Activated CD4-positive, alpha-beta memory T cell treated with anti-CD3 and anti-CD28 coated beads, Interleukin-2, amount 10 ng/mL, durations not matched to agents 7 days and 5 days (primary cell): ENCODE measurements around the gene UBA52. TPM values are rescaled to one million over a fixed set of nuclear protein-coding genes. Genes with fewer than 3 reads are reported as not detected.
A peak's percentile ranks its signal among the peaks of the same experiment; 100 is the strongest.

Source experiments
- CTCF ChIA-PET: fragments of 350-600 bp; sonication (Branson Sonifier 250); formaldehyde crosslinking; loops from one replicate; lab custom pipeline; 2021; ENCODE audit warnings: antibody characterized with exemption, inconsistent platforms; lab: Charles Lee
- POLR2A ChIA-PET: fragments of 350-600 bp; sonication (Branson Sonifier 250); formaldehyde crosslinking; loops from one replicate; lab custom pipeline; 2021; ENCODE audit warnings: antibody characterized with exemption; lab: Charles Lee
- DNase-seq: peaks from one replicate; pipeline ENCODE4 v3.0.0-alpha.2; 2020
- H3K27ac Mint-ChIP-seq: one replicate; pipeline ENCODE4 v1.8.0; 2021; ENCODE audit warnings: mild to moderate bottlenecking, mixed read lengths
- H3K27me3 Mint-ChIP-seq: one replicate; pipeline ENCODE4 v1.8.0; 2021; ENCODE audit warnings: mixed read lengths
- H3K36me3 Mint-ChIP-seq: one replicate; pipeline ENCODE4 v1.8.0; 2021; ENCODE audit warnings: low read depth, mixed read lengths
- H3K4me1 Mint-ChIP-seq: one replicate; pipeline ENCODE4 v1.8.0; 2021; ENCODE audit warnings: mixed read lengths
- H3K4me3 Mint-ChIP-seq: one replicate; pipeline ENCODE4 v1.8.0; 2021; ENCODE audit warnings: mild to moderate bottlenecking, mixed read lengths
- H3K9me3 Mint-ChIP-seq: one replicate; pipeline ENCODE4 v1.8.0; 2021; ENCODE audit warnings: mixed read lengths
- total RNA-seq, 2 experiments: library from RNA; stranded (reverse); gene quantifications; one replicate each; pipeline ENCODE4 v1.2.3, GENCODE V29; 2021

The UBA52 gene
- total RNA-seq, 2 experiments from 2014 or later: 1,374 to 1,409 TPM

GRCh38 chr19:18558604-18559003 lies 13.1 kb upstream of the UBA52 start:
- ChIA-PET CTCF (interaction anchor here (0.6 to 3.2 kb wide), 6 partner anchors 12 to 108 kb away, joined by 3 to 29 read pairs (median 6); partner anchors contain the start of genes ELL and UBA52), POLR2A (interaction anchor here (0.6 to 6.0 kb wide), 13 partner anchors 12 to 361 kb away, joined by 3 to 137 read pairs (median 7); partner anchors contain the start of genes COPE, DDX49, ELL and FKBP8)
- DNase-seq: no peak
- H3K4me3 Mint-ChIP-seq: peak overlapping the region; percentile 95
- peaks cover 33% of the 10 kb centered on the region for H3K36me3 Mint-ChIP-seq
- peaks cover 22% of the 10 kb centered on the region for H3K4me1 Mint-ChIP-seq
- H3K9me3 Mint-ChIP-seq: no peaks in the 10 kb centered on the region
- H3K27me3 Mint-ChIP-seq: no peaks in the 10 kb centered on the region
- peak overlapping the region; percentile 86 for H3K27ac Mint-ChIP-seq

GRCh38 chr19:18559685-18560084 lies 12.0 kb upstream of the UBA52 start:
- Mint-ChIP-seq H3K27ac (peak overlapping the region; percentile 86), H3K27me3 (no peaks in the 10 kb centered on the region), H3K4me3 (peak overlapping the region; percentile 95), H3K36me3 (peaks cover 41% of the 10 kb centered on the region), H3K9me3 (no peaks in the 10 kb centered on the region), H3K4me1 (peaks cover 22% of the 10 kb centered on the region)
- DNase-seq: no peak
- POLR2A ChIA-PET: interaction anchor here (0.8 to 6.0 kb wide), 4 partner anchors 11 to 63 kb away, joined by 3 to 137 read pairs (median 47); partner anchors contain the start of genes ELL, REX1BD and UBA52
- CTCF ChIA-PET: interaction anchor here (1.0 to 3.2 kb wide), 2 partner anchors 11 to 29 kb away, joined by 7 to 18 read pairs; partner anchors contain the start of genes REX1BD and UBA52

GRCh38 chr19:18562086-18562485 lies 9.6 kb upstream of the UBA52 start:
- Mint-ChIP-seq H3K9me3 (no peaks in the 10 kb centered on the region), H3K4me3 (no peak overlapping the region), H3K27me3 (no peaks in the 10 kb centered on the region), H3K27ac (no peak overlapping the region), H3K4me1 (peaks cover 22% of the 10 kb centered on the region), H3K36me3 (peaks cover 59% of the 10 kb centered on the region)
- ChIA-PET CTCF (no interaction called here), POLR2A (no interaction called here)
- DNase-seq: no peak

- CTCF ChIA-PET: no interaction called here
- peaks cover 11% of the 10 kb centered on the region for H3K4me1 Mint-ChIP-seq
- no peaks in the 10 kb centered on the region for H3K9me3 Mint-ChIP-seq
- H3K27me3 Mint-ChIP-seq: no peaks in the 10 kb centered on the region
- H3K36me3 Mint-ChIP-seq: peaks cover 68% of the 10 kb centered on the region
- no peak overlapping the region for H3K4me3 Mint-ChIP-seq
- no peak for DNase-seq
- POLR2A ChIA-PET: interaction anchor here (1.3 to 7.8 kb wide), 2 partner anchors 9 to 46 kb away, joined by 3 to 137 read pairs; partner anchors contain the start of gene KXD1
- no peak overlapping the region for H3K27ac Mint-ChIP-seq
These were observed 4.7 kb upstream of the UBA52 start for GRCh38 chr19:18566953-18567352.

GRCh38 chr19:18568367-18568766 lies 3.3 kb upstream of the UBA52 start:
- ChIA-PET POLR2A (interaction anchor here (1.2 to 7.8 kb wide), 3 partner anchors 10 to 48 kb away, joined by 3 to 137 read pairs (median 3); partner anchors contain the start of gene KXD1), CTCF (no interaction called here)
- Mint-ChIP-seq H3K4me1 (peaks cover 23% of the 10 kb centered on the region), H3K4me3 (no peak overlapping the region), H3K27me3 (no peaks in the 10 kb centered on the region), H3K9me3 (no peaks in the 10 kb centered on the region), H3K27ac (no peak overlapping the region), H3K36me3 (peaks cover 71% of the 10 kb centered on the region)
- DNase-seq: no peak

GRCh38 chr19:18574691-18575291 lies 3.1 kb downstream of the UBA52 start:
- no peaks in the 10 kb centered on the region for H3K27me3 Mint-ChIP-seq
- peaks cover 42% of the 10 kb centered on the region for H3K4me1 Mint-ChIP-seq
- H3K36me3 Mint-ChIP-seq: peaks cover 66% of the 10 kb centered on the region
- no peak overlapping the region for H3K27ac Mint-ChIP-seq
- DNase-seq: no peak
- no peak overlapping the region for H3K4me3 Mint-ChIP-seq
- H3K9me3 Mint-ChIP-seq: no peaks in the 10 kb centered on the region
- CTCF ChIA-PET: no interaction called here
- POLR2A ChIA-PET: interaction anchor here (4.1 to 4.2 kb wide), 2 partner anchors 12 to 54 kb away, joined by 58 to 114 read pairs; partner anchors contain the start of genes ELL and REX1BD

GRCh38 chr19:18576383-18576782 lies 4.7 kb downstream of the UBA52 start:
- H3K4me3 Mint-ChIP-seq: no peak overlapping the region
- peaks cover 61% of the 10 kb centered on the region for H3K36me3 Mint-ChIP-seq
- H3K27me3 Mint-ChIP-seq: no peaks in the 10 kb centered on the region
- peaks cover 38% of the 10 kb centered on the region for H3K4me1 Mint-ChIP-seq
- no peak overlapping the region for H3K27ac Mint-ChIP-seq
- H3K9me3 Mint-ChIP-seq: no peaks in the 10 kb centered on the region
- DNase-seq: no peak
- POLR2A ChIA-PET: interaction anchor here (1.6 to 1.7 kb wide), 2 partner anchors 11 to 32 kb away, joined by 4 to 6 read pairs; partner anchors contain the start of gene FKBP8
- CTCF ChIA-PET: interaction anchor here (2.4 kb wide), 1 partner anchor 12 kb away, joined by 18 read pairs; the partner anchor contains the start of gene REX1BD

GRCh38 chr19:18577365-18577914 lies 5.8 kb downstream of the UBA52 start:
- H3K27ac Mint-ChIP-seq: no peak overlapping the region
- H3K36me3 Mint-ChIP-seq: peaks cover 54% of the 10 kb centered on the region
- H3K9me3 Mint-ChIP-seq: no peaks in the 10 kb centered on the region
- peaks cover 30% of the 10 kb centered on the region for H3K4me1 Mint-ChIP-seq
- H3K4me3 Mint-ChIP-seq: no peak overlapping the region
- H3K27me3 Mint-ChIP-seq: no peaks in the 10 kb centered on the region
- CTCF ChIA-PET: interaction anchor here (2.4 kb wide), 1 partner anchor 11 kb away, joined by 18 read pairs; the partner anchor contains the start of gene REX1BD
- POLR2A ChIA-PET: interaction anchor here (0.9 to 1.7 kb wide), 5 partner anchors 10 to 122 kb away, joined by 3 to 6 read pairs (median 4); partner anchors contain the start of gene FKBP8
- no peak for DNase-seq

- Mint-ChIP-seq H3K4me1 (peaks cover 18% of the 10 kb centered on the region), H3K4me3 (no peak overlapping the region), H3K36me3 (peaks cover 27% of the 10 kb centered on the region), H3K27ac (no peak overlapping the region), H3K9me3 (no peaks in the 10 kb centered on the region), H3K27me3 (peaks cover 2% of the 10 kb centered on the region)
- no peak for DNase-seq
- POLR2A ChIA-PET: interaction anchor here (2.9 kb wide), 1 partner anchor 9 kb away, joined by 18 read pairs; the partner anchor contains the start of gene UBA52
- CTCF ChIA-PET: interaction anchor here (0.6 to 1.6 kb wide), 2 partner anchors 9 to 747 kb away, joined by 3 to 10 read pairs; partner anchors contain the start of gene REX1BD
These were observed 8.7 kb downstream of the UBA52 start for GRCh38 chr19:18580311-18580710.

GRCh38 chr19:18586306-18586705 lies 14.6 kb downstream of the UBA52 start:
- Mint-ChIP-seq H3K9me3 (no peaks in the 10 kb centered on the region), H3K36me3 (peaks cover 14% of the 10 kb centered on the region), H3K27ac (no peak overlapping the region), H3K4me1 (peaks cover 46% of the 10 kb centered on the region), H3K27me3 (peaks cover 2% of the 10 kb centered on the region), H3K4me3 (no peak overlapping the region)
- ChIA-PET CTCF (interaction anchor here (0.7 to 5.7 kb wide), 4 partner anchors 14 to 261 kb away, joined by 3 to 63 read pairs (median 16); partner anchors contain the start of genes FKBP8 and UBA52), POLR2A (interaction anchor here (1.9 to 6.5 kb wide), 7 partner anchors 8 to 66 kb away, joined by 5 to 114 read pairs (median 38); partner anchors contain the start of genes ELL, FKBP8, KXD1 and UBA52)
- no peak for DNase-seq

- Mint-ChIP-seq H3K27ac (no peak overlapping the region), H3K36me3 (peaks cover 14% of the 10 kb centered on the region), H3K4me3 (no peak overlapping the region), H3K4me1 (peaks cover 46% of the 10 kb centered on the region), H3K27me3 (peaks cover 2% of the 10 kb centered on the region), H3K9me3 (no peaks in the 10 kb centered on the region)
- DNase-seq: no peak
- CTCF ChIA-PET: interaction anchor here (0.6 to 5.7 kb wide), 14 partner anchors 11 to 445 kb away, joined by 4 to 63 read pairs (median 9); partner anchors contain the start of genes COPE, DDX49, ELL and FKBP8
- POLR2A ChIA-PET: interaction anchor here (0.7 to 6.5 kb wide), 8 partner anchors 8 to 244 kb away, joined by 3 to 114 read pairs (median 24); partner anchors contain the start of genes ELL, FKBP8, KXD1 and UBA52
These were observed 15.9 kb downstream of the UBA52 start for GRCh38 chr19:18587561-18587960.

GRCh38 chr19:18587962-18588610 lies 16.4 kb downstream of the UBA52 start:
- Mint-ChIP-seq H3K36me3 (peaks cover 14% of the 10 kb centered on the region), H3K27me3 (peaks cover 2% of the 10 kb centered on the region), H3K27ac (peak overlapping the region; percentile 90), H3K9me3 (no peaks in the 10 kb centered on the region), H3K4me1 (peaks cover 46% of the 10 kb centered on the region), H3K4me3 (peak overlapping the region; percentile 85)
- no peak for DNase-seq
- CTCF ChIA-PET: interaction anchor here (0.6 to 5.7 kb wide), 20 partner anchors 7 to 444 kb away, joined by 3 to 63 read pairs (median 8); partner anchors contain the start of genes COPE, DDX49, ELL and FKBP8
- POLR2A ChIA-PET: interaction anchor here (0.7 to 6.5 kb wide), 12 partner anchors 9 to 331 kb away, joined by 3 to 114 read pairs (median 10); partner anchors contain the start of genes COPE, DDX49, ELL and FKBP8
